ENCODE results near the gene LENG8. TPM values are rescaled to one million over a fixed set of nuclear protein-coding genes. Genes with fewer than 3 reads are reported as not detected.

The LENG8 gene
- total RNA-seq, 1 donor from 2014 or later = 193 TPM

DNA sequence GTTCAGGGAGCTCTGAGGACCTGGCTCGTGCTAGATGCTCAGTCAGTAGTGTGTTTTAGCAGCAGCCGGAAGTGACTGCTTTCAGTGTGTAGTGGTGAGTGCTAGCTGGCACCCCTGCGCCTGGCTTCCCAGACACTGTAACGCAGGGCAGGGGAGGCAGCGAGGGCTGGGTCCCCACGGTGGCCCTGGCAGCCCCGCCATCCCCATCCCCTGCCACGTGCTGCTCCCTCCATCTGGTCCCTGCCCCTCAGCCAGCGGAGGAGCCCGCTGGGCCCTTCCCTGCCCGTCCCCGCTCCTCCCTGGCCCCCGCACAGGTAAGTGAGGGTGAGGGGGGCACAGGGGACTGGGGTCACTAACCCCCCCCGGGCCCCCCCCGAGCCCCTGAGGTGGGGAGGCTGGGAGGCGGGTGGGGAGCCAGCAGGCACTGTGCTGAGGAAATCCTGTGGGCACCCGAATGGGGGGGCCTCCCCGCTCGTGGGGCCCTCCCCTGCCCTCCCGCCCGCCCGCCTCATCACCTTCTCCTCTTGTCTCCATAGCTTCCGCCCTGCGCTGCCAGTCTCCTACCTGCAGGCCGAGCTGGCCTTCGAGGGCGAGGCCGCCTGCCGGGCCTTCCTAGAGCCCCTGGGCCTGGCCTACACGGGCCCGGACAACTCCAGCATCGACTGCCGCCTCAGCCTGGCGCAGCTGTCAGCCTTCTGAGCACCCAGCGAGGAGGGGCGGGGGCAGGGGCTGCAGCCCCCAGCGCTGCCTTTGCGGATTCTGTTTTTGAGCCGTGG, 11.4 kb downstream of the LENG8 start:
- no peak for DNase-seq (ENCODE audit: low read depth)
- no peaks in the 10 kb centered on the region for H3K27me3 Mint-ChIP-seq (ENCODE audit: low read depth, unreplicated experiment)
- H3K4me3 Mint-ChIP-seq (ENCODE audit: unreplicated experiment) = peak overlapping the region; percentile 50
- peaks cover 16% of the 10 kb centered on the region for H3K36me3 ChIP-seq (ENCODE audit: insufficient read depth, low read length)
- no peak overlapping the region for H3K27ac ChIP-seq (ENCODE audit: low read depth, low read length)
- TF ChIP-seq, protein P1, sequence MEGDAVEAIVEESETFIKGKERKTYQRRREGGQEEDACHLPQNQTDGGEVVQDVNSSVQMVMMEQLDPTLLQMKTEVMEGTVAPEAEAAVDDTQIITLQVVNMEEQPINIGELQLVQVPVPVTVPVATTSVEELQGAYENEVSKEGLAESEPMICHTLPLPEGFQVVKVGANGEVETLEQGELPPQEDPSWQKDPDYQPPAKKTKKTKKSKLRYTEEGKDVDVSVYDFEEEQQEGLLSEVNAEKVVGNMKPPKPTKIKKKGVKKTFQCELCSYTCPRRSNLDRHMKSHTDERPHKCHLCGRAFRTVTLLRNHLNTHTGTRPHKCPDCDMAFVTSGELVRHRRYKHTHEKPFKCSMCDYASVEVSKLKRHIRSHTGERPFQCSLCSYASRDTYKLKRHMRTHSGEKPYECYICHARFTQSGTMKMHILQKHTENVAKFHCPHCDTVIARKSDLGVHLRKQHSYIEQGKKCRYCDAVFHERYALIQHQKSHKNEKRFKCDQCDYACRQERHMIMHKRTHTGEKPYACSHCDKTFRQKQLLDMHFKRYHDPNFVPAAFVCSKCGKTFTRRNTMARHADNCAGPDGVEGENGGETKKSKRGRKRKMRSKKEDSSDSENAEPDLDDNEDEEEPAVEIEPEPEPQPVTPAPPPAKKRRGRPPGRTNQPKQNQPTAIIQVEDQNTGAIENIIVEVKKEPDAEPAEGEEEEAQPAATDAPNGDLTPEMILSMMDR (IDR thresholded peaks at IDR 0.05; ENCODE audit: insufficient read depth, low read depth, low read length) = no peak
- TF ChIP-seq EZH2 (IDR thresholded peaks at IDR 0.05; ENCODE audit: insufficient read depth, low read length) = no peak
- H3K4me2 ChIP-seq (ENCODE audit: low read length) = no peak overlapping the region
- peaks cover 8% of the 10 kb centered on the region for H3K4me1 Mint-ChIP-seq (ENCODE audit: low read depth, unreplicated experiment)
- H4K20me1 ChIP-seq (ENCODE audit: insufficient read depth, low read length) = peaks cover 64% of the 10 kb centered on the region
- H3K9me3 ChIP-seq (ENCODE audit: insufficient read depth, low read depth, low read length) = no peaks in the 10 kb centered on the region
- H3K79me2 ChIP-seq (ENCODE audit: insufficient read depth, low read length) = peaks cover 60% of the 10 kb centered on the region
- peaks cover 24% of the 10 kb centered on the region for H3K4me1 ChIP-seq (ENCODE audit: insufficient read depth, low read length)
- no peak overlapping the region for H3K4me3 ChIP-seq (ENCODE audit: insufficient read depth, low read depth, low read length)
- no peak for FAIRE-seq
- H3K9me3 Mint-ChIP-seq (ENCODE audit: unreplicated experiment) = no peaks in the 10 kb centered on the region
- no peaks in the 10 kb centered on the region for H3K27me3 ChIP-seq (ENCODE audit: insufficient read depth, low read length)
- H3K27ac Mint-ChIP-seq (ENCODE audit: unreplicated experiment) = no peak overlapping the region
- no peak overlapping the region for H3K9ac ChIP-seq (ENCODE audit: low read length)
- H2AFZ ChIP-seq (ENCODE audit: low read depth, low read length) = no peak overlapping the region
- H3K36me3 Mint-ChIP-seq (ENCODE audit: low read depth, unreplicated experiment) = peaks cover 21% of the 10 kb centered on the region

DNA sequence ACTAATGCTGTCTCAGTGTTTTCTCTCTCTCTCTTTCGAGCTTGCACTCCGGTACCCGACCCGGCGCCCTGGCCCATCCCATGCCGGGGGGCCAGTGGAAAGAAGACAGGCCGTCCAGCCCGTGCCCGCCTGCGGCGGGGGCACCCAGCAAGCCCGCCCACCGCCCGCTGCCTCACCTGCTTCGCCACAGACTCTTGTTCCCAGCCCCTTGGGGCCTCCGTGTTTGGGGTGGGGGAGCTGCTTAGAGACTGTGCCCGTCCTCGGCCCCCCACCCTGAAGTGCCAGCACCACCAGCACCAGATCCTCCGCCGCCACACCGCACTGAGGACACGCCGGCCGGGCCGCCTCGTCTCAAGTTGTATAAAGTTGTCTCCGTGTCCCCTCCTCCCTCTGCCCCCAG, 12.2 kb downstream of the LENG8 start:
- DNase-seq (ENCODE audit: low read depth) (no peak), FAIRE-seq (no peak)
- peaks cover 24% of the 10 kb centered on the region for H3K4me1 ChIP-seq (ENCODE audit: insufficient read depth, low read length)
- no peaks in the 10 kb centered on the region for H3K27me3 Mint-ChIP-seq (ENCODE audit: low read depth, unreplicated experiment)
- H3K9me3 ChIP-seq (ENCODE audit: insufficient read depth, low read depth, low read length) = no peaks in the 10 kb centered on the region
- H3K27ac Mint-ChIP-seq (ENCODE audit: unreplicated experiment) = peak overlapping the region; percentile 90
- peak overlapping the region; percentile 66 for H3K4me3 Mint-ChIP-seq (ENCODE audit: unreplicated experiment)
- peaks cover 52% of the 10 kb centered on the region for H3K79me2 ChIP-seq (ENCODE audit: insufficient read depth, low read length)
- H3K36me3 Mint-ChIP-seq (ENCODE audit: low read depth, unreplicated experiment) = peaks cover 22% of the 10 kb centered on the region
- peaks cover 8% of the 10 kb centered on the region for H3K4me1 Mint-ChIP-seq (ENCODE audit: low read depth, unreplicated experiment)
- peaks cover 16% of the 10 kb centered on the region for H3K36me3 ChIP-seq (ENCODE audit: insufficient read depth, low read length)
- no peak overlapping the region for H3K4me2 ChIP-seq (ENCODE audit: low read length)
- H2AFZ ChIP-seq (ENCODE audit: low read depth, low read length) = no peak overlapping the region
- H3K4me3 ChIP-seq (ENCODE audit: insufficient read depth, low read depth, low read length) = no peak overlapping the region
- TF ChIP-seq, protein P1 (IDR thresholded peaks at IDR 0.05; ENCODE audit: insufficient read depth, low read depth, low read length) = no peak
- no peak for TF ChIP-seq EZH2 (IDR thresholded peaks at IDR 0.05; ENCODE audit: insufficient read depth, low read length)
- no peak overlapping the region for H3K27ac ChIP-seq (ENCODE audit: low read depth, low read length)
- no peak overlapping the region for H3K9ac ChIP-seq (ENCODE audit: low read length)
- no peaks in the 10 kb centered on the region for H3K9me3 Mint-ChIP-seq (ENCODE audit: unreplicated experiment)
- H3K27me3 ChIP-seq (ENCODE audit: insufficient read depth, low read length) = no peaks in the 10 kb centered on the region
- peaks cover 56% of the 10 kb centered on the region for H4K20me1 ChIP-seq (ENCODE audit: insufficient read depth, low read length)

DNA sequence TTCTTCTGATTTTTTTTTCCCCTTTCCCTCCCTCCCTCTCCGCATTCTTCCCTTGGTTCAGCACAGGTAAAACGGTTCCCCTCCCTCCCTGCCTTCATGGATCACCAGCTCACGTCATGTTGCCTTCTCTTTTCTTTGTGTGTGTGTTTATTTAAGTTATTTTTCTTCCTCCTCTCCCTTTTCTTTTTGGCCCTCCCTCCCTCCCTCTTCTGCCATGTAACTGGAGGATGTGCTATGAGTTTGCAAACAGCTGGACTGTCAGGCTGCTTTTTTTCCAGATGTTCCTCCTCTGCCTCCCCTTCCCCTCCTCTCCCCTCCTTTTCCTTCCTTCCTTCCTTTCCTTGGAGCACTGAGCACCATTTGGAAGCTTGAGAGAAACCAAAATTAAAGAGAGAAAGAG, 12.6 kb downstream of the LENG8 start:
- no peaks in the 10 kb centered on the region for H3K27me3 ChIP-seq (ENCODE audit: insufficient read depth, low read length)
- no peaks in the 10 kb centered on the region for H3K9me3 ChIP-seq (ENCODE audit: insufficient read depth, low read depth, low read length)
- H3K4me1 ChIP-seq (ENCODE audit: insufficient read depth, low read length) = peaks cover 24% of the 10 kb centered on the region
- no peak overlapping the region for H2AFZ ChIP-seq (ENCODE audit: low read depth, low read length)
- no peak overlapping the region for H3K4me3 ChIP-seq (ENCODE audit: insufficient read depth, low read depth, low read length)
- H3K9ac ChIP-seq (ENCODE audit: low read length) = no peak overlapping the region
- peaks cover 49% of the 10 kb centered on the region for H3K79me2 ChIP-seq (ENCODE audit: insufficient read depth, low read length)
- Mint-ChIP-seq H3K4me1 (ENCODE audit: low read depth, unreplicated experiment) (peaks cover 8% of the 10 kb centered on the region), H3K27me3 (ENCODE audit: low read depth, unreplicated experiment) (no peaks in the 10 kb centered on the region), H3K4me3 (ENCODE audit: unreplicated experiment) (peak overlapping the region; percentile 66), H3K9me3 (ENCODE audit: unreplicated experiment) (no peaks in the 10 kb centered on the region), H3K36me3 (ENCODE audit: low read depth, unreplicated experiment) (peaks cover 25% of the 10 kb centered on the region), H3K27ac (ENCODE audit: unreplicated experiment) (peak overlapping the region; percentile 90)
- peaks cover 54% of the 10 kb centered on the region for H4K20me1 ChIP-seq (ENCODE audit: insufficient read depth, low read length)
- peak overlapping the region; percentile 93 for H3K4me2 ChIP-seq (ENCODE audit: low read length)
- TF ChIP-seq, protein P1 (IDR thresholded peaks at IDR 0.05; ENCODE audit: insufficient read depth, low read depth, low read length) = no peak
- no peak for TF ChIP-seq EZH2 (IDR thresholded peaks at IDR 0.05; ENCODE audit: insufficient read depth, low read length)
- DNase-seq (ENCODE audit: low read depth) (no peak), FAIRE-seq (no peak)
- H3K27ac ChIP-seq (ENCODE audit: low read depth, low read length) = no peak overlapping the region
- peaks cover 16% of the 10 kb centered on the region for H3K36me3 ChIP-seq (ENCODE audit: insufficient read depth, low read length)

Data from astrocyte (in vitro differentiated cells and primary cell).